T-cell (primary cell): ENCODE data around the gene OR6S1. TPM values are rescaled to one million over a fixed set of nuclear protein-coding genes. Genes with fewer than 3 reads are reported as not detected.
A peak's percentile ranks its signal among the peaks of the same experiment; 100 is the strongest.

Experiments used
- ATAC-seq, 4 experiments: fragments of 200-7000 bp in 3 of 4; fragments of 150-1000 bp in 1 of 4; cut with Tn5 transposase; replicated peaks in 1 of 4; 1 replicate in 3 of 4; 2 replicates in 1 of 4; pipeline ENCODE4 v1.10.0; 2021; ENCODE audit warnings: moderate library complexity in 3 of 4, mild to moderate bottlenecking in 2 of 4, moderate number of reproducible peaks in 1 of 4
- CTCF ChIA-PET, 2 donors: fragments of 300-600 bp; sonication (Branson Sonifier 250); formaldehyde crosslinking; loops; one replicate each; lab custom pipeline; 2022; ENCODE audit warnings: antibody characterized with exemption in 2 of 2; lab: Charles Lee
- POLR2A ChIA-PET, 2 donors: fragments of 300-600 bp; sonication (Branson Sonifier 250); formaldehyde crosslinking; loops; one replicate each; lab custom pipeline; 2022; ENCODE audit warnings: antibody characterized with exemption in 2 of 2; lab: Charles Lee
- DNase-seq, 35 experiments: peaks; one replicate each; pipeline versions ENCODE4 v3.0.0 to v3.0.0-alpha.2; 2013 to 2023
- H3K27ac ChIP-seq: one replicate; pipeline ENCODE4 v1.5.1; 2013; ENCODE audit warnings: low read length
- H3K27me3 ChIP-seq, 2 experiments: replicated peaks in 1 of 2; 1 replicate in 1 of 2; 2 replicates in 1 of 2; pipeline versions ENCODE4 v1.6.1 to v1.7.0; 2013; ENCODE audit warnings: low read length in 1 of 2, mixed read lengths in 1 of 2; ENCODE audit not compliant: control insufficient read depth in 2 of 2, insufficient read depth in 2 of 2; ENCODE audit errors: extremely low read depth in 1 of 2
- H3K36me3 ChIP-seq, 2 donors: 1 replicate in 1 of 2; 2 replicates in 1 of 2; pipeline versions ENCODE4 v1.6.1 to v1.7.0; 2013; ENCODE audit warnings: low read length in 1 of 2; ENCODE audit not compliant: control insufficient read depth in 2 of 2, insufficient read depth in 1 of 2; ENCODE audit errors: extremely low read depth in 1 of 2
- H3K4me1 ChIP-seq, 2 experiments: 1 replicate in 1 of 2; 2 replicates in 1 of 2; pipeline versions ENCODE4 v1.6.1 to v1.7.0; 2013; ENCODE audit warnings: low read length in 2 of 2, mixed read lengths in 1 of 2; ENCODE audit not compliant: insufficient read depth in 2 of 2, control insufficient read depth in 1 of 2; ENCODE audit errors: extremely low read depth in 1 of 2
- H3K4me3 ChIP-seq, 2 donors: 1 replicate in 1 of 2; 2 replicates in 1 of 2; pipeline versions ENCODE4 v1.5.1 to v1.7.0; 2013; ENCODE audit warnings: mild to moderate bottlenecking in 2 of 2, low read length in 1 of 2, moderate library complexity in 1 of 2; ENCODE audit not compliant: control insufficient read depth in 1 of 2; ENCODE audit errors: extremely low read depth in 1 of 2
- H3K9me3 ChIP-seq: 2 replicates; pipeline ENCODE4 v1.7.0; 2013
- H3K27ac Mint-ChIP-seq, 2 donors: one replicate each; pipeline ENCODE4 v1.8.0; 2020 to 2021; ENCODE audit warnings: mild to moderate bottlenecking in 2 of 2, mixed read lengths in 2 of 2
- H3K27me3 Mint-ChIP-seq, 2 donors: one replicate each; pipeline ENCODE4 v1.8.0; 2021 to 2022; ENCODE audit warnings: mixed read lengths in 2 of 2
- H3K36me3 Mint-ChIP-seq: one replicate; pipeline ENCODE4 v1.8.0; 2021; ENCODE audit warnings: mixed read lengths
- H3K4me1 Mint-ChIP-seq, 3 donors: one replicate each; pipeline ENCODE4 v1.8.0; 2020 to 2022; ENCODE audit warnings: mixed read lengths in 3 of 3, mild to moderate bottlenecking in 1 of 3
- H3K4me3 Mint-ChIP-seq, 3 donors: one replicate each; pipeline ENCODE4 v1.8.0; 2020 to 2022; ENCODE audit warnings: mild to moderate bottlenecking in 3 of 3, mixed read lengths in 3 of 3, moderate library complexity in 3 of 3
- H3K9me3 Mint-ChIP-seq, 3 donors: one replicate each; pipeline ENCODE4 v1.8.0; 2020 to 2022; ENCODE audit warnings: mixed read lengths in 3 of 3
- WGBS: methylation state at CpG from one replicate; pipeline ENCODE4 v1.1.5; 2013; ENCODE audit warnings: missing lambda C conversion rate; ENCODE audit not compliant: insufficient coverage; 5-methylcytosine and 5-hydroxymethylcytosine counted together
- total RNA-seq, 35 experiments: library from RNA in 6 of 35; stranded (reverse) in 6 of 35; fragments of 120-200 nt in 1 of 35; gene quantifications; one replicate each; pipeline versions ENCODE4 v1.2.1 to v1.2.4 and lab custom pipeline; 2013 to 2026

OR6S1 gene
- total RNA-seq, 5 donors from 2014 or later (not counting 1 experiment from before 2014, with no cell fraction given): not detected

DNA sequence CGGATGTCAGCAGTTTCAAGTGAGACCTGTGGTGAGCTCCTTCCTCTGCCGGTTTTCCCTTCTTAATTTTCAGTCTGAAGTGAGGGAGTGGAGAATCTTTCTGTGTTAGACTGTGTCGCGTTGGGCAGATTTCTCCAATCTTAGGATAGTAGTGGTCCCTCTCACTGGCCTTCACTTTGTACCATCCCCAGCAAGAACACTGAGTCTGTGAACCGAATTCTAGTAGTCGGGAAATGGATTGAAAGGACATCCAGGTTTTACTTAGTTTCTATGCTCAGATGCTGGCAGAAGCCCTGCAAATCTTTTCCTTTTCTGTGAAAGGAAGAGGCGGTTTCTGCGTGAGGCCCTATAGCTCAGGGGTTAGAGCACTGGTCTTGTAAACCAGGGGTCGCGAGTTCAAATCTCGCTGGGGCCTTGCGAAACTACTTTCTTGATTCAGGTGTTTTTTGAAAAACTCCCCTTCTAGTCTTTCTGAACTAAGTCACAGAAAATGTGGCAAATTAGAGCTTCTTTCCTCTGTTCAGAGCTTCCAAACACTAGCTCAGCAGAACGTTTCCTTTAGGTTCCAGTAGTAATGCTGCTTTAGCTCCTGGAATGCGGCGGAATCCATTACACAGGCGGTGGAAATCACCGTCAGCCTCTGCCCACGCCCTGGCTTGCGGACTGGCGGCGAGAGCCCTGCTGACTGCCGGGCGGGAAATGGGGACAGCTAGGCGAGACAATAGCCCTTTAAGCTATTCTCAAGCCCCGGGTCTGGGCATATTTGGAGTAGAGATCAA, 40.0 kb upstream of the OR6S1 start:
- CTCF ChIA-PET: interaction anchor here (0.8 to 4.7 kb wide), 18 partner anchors 10 to 376 kb away, joined by 3 to 35 read pairs (median 4); partner anchors contain the start of gene TTC5 (in 1 of the 2)
- WGBS: 2% methylated on average over 20 of the region's 25 CpGs
- peaks cover 17 to 46% of the 10 kb centered on the region in 2 experiments for H3K4me1 ChIP-seq

DNA sequence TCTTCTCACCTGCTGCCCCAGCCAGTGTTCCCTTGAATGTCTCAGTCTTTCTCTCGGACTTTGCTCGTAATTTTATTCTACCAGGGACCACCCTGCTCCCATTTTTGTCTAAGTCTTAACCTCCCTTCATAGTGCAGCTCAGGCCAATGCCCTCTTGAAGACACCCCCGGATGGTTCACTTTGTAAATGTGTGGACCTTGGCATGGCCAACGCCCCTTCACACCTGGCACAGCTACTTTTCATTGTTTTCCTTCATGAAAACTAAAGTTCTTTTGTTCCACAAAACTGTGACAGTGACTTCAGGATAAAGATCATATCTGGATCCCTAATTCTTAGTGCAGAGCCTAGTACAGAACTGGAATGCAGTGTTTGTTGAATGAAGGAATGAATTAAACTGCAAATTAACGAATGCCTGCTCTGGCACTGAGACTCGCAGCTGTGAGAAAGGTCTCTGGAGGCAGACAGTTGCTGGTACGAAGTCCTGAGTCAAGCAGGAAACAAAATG, 39.4 kb upstream of the OR6S1 start:
- ATAC-seq (peak in 3 of 4 experiments; percentile 18 to 27 (median 26)), DNase-seq (peak in 10 of 35 experiments; percentile 31 to 50 (median 44))
- CTCF ChIA-PET: interaction anchor here (0.5 to 4.7 kb wide), 16 partner anchors 10 to 417 kb away, joined by 3 to 35 read pairs (median 5); partner anchors contain the start of genes PARP2 (in 1 of the 2), TTC5 (in 1 of the 2) and ZNF219 (in 1 of the 2)
- Histone ChIP-seq H3K27me3 (no peaks in the 10 kb centered on the region), H3K4me1 (peaks cover 17 to 46% of the 10 kb centered on the region in 2 experiments), H3K27ac (peak overlapping the region; percentile 91), H3K36me3 (no peaks in the 10 kb centered on the region), H3K4me3 (peak overlapping the region; percentile 33 to 68), H3K9me3 (no peaks in the 10 kb centered on the region)
- H3K9me3 Mint-ChIP-seq: no peaks in the 10 kb centered on the region
- H3K4me1 Mint-ChIP-seq: peaks cover 5 to 28% (median 7%) of the 10 kb centered on the region in 3 donors
- no peak overlapping the region for H3K27ac Mint-ChIP-seq
- H3K4me3 Mint-ChIP-seq: no peak overlapping the region
- H3K36me3 Mint-ChIP-seq: no peaks in the 10 kb centered on the region
- POLR2A ChIA-PET: interaction anchor here (0.9 to 1.6 kb wide), 4 partner anchors 10 to 347 kb away, joined by 3 to 5 read pairs (median 4); partner anchors contain the start of genes CCNB1IP1 (in 1 of the 2), PARP2 (in 1 of the 2) and PIP4P1 (in 1 of the 2)
- WGBS: 26% methylated on average over 6 of the region's 7 CpGs
- H3K27me3 Mint-ChIP-seq: no peaks in the 10 kb centered on the region

More for the DNA sequence above, 40.0 kb upstream of the OR6S1 start:
- Mint-ChIP-seq H3K4me3 (no peak overlapping the region), H3K27me3 (no peaks in the 10 kb centered on the region), H3K4me1 (peaks cover 5 to 28% (median 7%) of the 10 kb centered on the region in 3 donors), H3K27ac (no peak overlapping the region), H3K36me3 (no peaks in the 10 kb centered on the region), H3K9me3 (no peaks in the 10 kb centered on the region)
- DNase-seq: peak; percentile 73 to 92 (median 84)
- POLR2A ChIA-PET: interaction anchor here (0.6 to 1.6 kb wide), 7 partner anchors 10 to 1888 kb away, joined by 3 to 5 read pairs (median 4); partner anchors contain the start of genes CCNB1IP1 (in 1 of the 2), PARP2 (in 1 of the 2) and PIP4P1 (in 1 of the 2)
- Histone ChIP-seq H3K9me3 (no peaks in the 10 kb centered on the region), H3K36me3 (no peaks in the 10 kb centered on the region), H3K4me3 (peak overlapping the region; percentile 68 to 98), H3K27ac (peak overlapping the region; percentile 91), H3K27me3 (no peaks in the 10 kb centered on the region)
- ATAC-seq: peak; percentile 15 to 29 (median 25)

DNA sequence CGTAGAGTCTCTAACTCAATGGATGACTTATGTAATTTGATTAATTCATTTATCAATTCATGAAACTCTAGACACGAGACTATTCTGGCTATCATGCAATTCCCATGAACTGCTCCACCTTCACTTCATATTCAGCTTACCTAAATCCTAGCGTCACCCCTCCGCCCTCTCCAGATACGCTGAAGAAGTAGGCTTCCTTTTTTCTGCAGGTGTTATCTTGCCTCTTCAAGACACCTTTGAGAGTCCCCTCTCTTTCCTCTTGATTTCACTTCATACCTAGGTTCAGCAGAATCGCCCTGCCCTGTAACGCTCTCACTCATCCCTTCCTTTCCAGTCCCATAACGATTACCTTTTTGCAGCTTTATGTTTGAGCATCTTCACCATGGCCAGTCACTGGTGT, 38.9 kb upstream of the OR6S1 start:
- H3K36me3 Mint-ChIP-seq: no peaks in the 10 kb centered on the region
- no peak overlapping the region for H3K4me3 Mint-ChIP-seq
- ChIA-PET CTCF (interaction anchor here (0.5 to 4.7 kb wide), 9 partner anchors 11 to 418 kb away, joined by 3 to 35 read pairs (median 10); partner anchors contain the start of genes PARP2 (in 1 of the 2) and ZNF219 (in 1 of the 2)), POLR2A (no interaction called here)
- no peaks in the 10 kb centered on the region for H3K27me3 Mint-ChIP-seq
- WGBS: 73% methylated on average over 7 of the region's 8 CpGs
- no peaks in the 10 kb centered on the region for H3K9me3 Mint-ChIP-seq
- H3K4me1 ChIP-seq: peaks cover 17 to 46% of the 10 kb centered on the region in 2 experiments
- DNase-seq (peak in 1 of 35 experiments; percentile 12), ATAC-seq (no peak)
- H3K36me3 ChIP-seq: no peaks in the 10 kb centered on the region
- peaks cover 5 to 28% (median 7%) of the 10 kb centered on the region in 3 donors for H3K4me1 Mint-ChIP-seq
- no peaks in the 10 kb centered on the region for H3K27me3 ChIP-seq
- H3K27ac ChIP-seq: peak overlapping the region; percentile 91
- H3K4me3 ChIP-seq: peak overlapping the region; percentile 33 to 68
- no peak overlapping the region for H3K27ac Mint-ChIP-seq
- H3K9me3 ChIP-seq: no peaks in the 10 kb centered on the region

DNA sequence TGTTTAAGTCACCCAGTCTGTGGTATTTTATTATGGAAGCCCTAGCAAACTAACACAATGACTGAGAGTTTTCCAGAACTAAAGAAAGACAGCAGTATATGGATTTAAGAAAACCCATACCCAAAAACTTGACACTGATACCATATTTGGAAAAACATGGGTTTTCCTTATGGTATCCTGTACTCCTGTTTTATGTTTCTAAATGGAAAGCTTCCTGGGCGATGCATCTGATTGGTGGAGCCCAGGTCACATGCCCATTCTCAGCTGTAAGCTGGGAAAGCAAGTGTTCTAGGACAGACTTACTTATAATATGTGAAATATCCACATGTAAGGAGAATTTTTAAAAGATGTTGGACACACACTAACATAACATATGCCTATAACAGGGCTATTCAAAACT, 38.4 kb upstream of the OR6S1 start:
- Mint-ChIP-seq H3K27ac (peak overlapping the region in 1 of 2 donors; percentile 66), H3K36me3 (no peaks in the 10 kb centered on the region), H3K4me3 (no peak overlapping the region), H3K9me3 (no peaks in the 10 kb centered on the region), H3K4me1 (peaks cover 4 to 23% (median 5%) of the 10 kb centered on the region in 3 donors), H3K27me3 (no peaks in the 10 kb centered on the region)
- H3K36me3 ChIP-seq: no peaks in the 10 kb centered on the region
- H3K9me3 ChIP-seq: no peaks in the 10 kb centered on the region
- no peak overlapping the region for H3K27ac ChIP-seq
- H3K4me1 ChIP-seq: peaks cover 17 to 45% of the 10 kb centered on the region in 2 experiments
- ChIA-PET CTCF (interaction anchor here in 1 of 2 donors (1.2 to 4.3 kb wide), 4 partner anchors 11 to 337 kb away, joined by 3 to 35 read pairs (median 4); partner anchors contain the start of gene PARP2), POLR2A (no interaction called here)
- DNase-seq (peak in 3 of 35 experiments; percentile 13 to 47 (median 16)), ATAC-seq (no peak)
- no peak overlapping the region for H3K4me3 ChIP-seq
- WGBS: no CpG with 5 or more reads among the region's 1 CpG
- no peaks in the 10 kb centered on the region for H3K27me3 ChIP-seq

DNA sequence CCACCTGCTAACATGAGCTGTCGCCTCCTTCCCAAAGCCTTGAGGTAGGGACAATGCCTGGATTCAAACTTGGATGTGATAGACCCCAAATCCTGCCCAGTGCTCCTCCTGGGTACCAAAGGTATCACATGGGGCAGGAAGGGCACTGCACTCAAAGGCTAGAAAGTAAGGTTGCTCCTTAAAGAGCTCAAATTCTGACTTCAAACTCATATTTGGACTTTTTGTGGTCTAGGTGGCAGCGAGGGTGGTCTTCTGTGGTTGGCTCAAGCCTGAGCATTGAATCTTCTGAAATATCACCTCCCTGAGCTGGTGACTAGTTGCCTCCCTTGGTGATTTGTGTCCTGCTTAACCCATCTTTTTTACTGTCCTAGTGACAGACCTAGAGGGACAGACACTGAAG, 34.6 kb upstream of the OR6S1 start:
- DNase-seq: no peak
- Mint-ChIP-seq H3K9me3 (no peaks in the 10 kb centered on the region), H3K36me3 (no peaks in the 10 kb centered on the region), H3K4me3 (no peak overlapping the region), H3K27me3 (no peaks in the 10 kb centered on the region), H3K4me1 (peaks cover 0 to 12% (median 0%) of the 10 kb centered on the region in 3 donors), H3K27ac (no peak overlapping the region)
- no peak overlapping the region for H3K27ac ChIP-seq
- no CpG with 5 or more reads among the region's 2 CpGs for WGBS
- no peak overlapping the region for H3K4me3 ChIP-seq
- no peaks in the 10 kb centered on the region for H3K36me3 ChIP-seq
- ATAC-seq: no peak
- H3K9me3 ChIP-seq: no peaks in the 10 kb centered on the region
- ChIA-PET CTCF (interaction anchor here in 1 of 2 donors (0.6 to 0.8 kb wide), 2 partner anchors 13 to 348 kb away, joined by 3 read pairs; no protein-coding TSS in a partner anchor), POLR2A (no interaction called here)
- peaks cover 14 to 15% of the 10 kb centered on the region in 2 experiments for H3K4me1 ChIP-seq
- peaks cover 0 to 8% of the 10 kb centered on the region in 2 experiments for H3K27me3 ChIP-seq

DNA sequence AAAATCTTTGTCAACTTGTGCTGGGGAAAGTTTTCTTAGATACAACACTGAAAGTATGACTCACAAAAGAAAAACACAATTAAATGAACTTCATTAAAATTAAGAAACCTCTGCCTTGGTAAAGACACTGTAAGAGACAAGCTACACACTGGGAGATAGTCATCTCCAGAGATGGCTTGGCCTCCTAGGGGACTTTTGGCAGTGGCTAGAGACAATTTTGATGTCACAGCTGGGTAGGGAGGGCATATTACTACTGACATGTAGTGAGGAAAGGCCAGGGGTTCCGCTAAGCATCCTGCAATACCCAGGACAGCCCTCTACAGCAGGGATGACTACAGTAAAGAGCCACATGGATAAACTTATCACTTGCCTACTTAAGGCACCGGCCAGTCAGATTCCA, 34.2 kb upstream of the OR6S1 start:
- no peaks in the 10 kb centered on the region for H3K27me3 Mint-ChIP-seq
- no peak overlapping the region for H3K4me3 ChIP-seq
- no peak overlapping the region for H3K4me3 Mint-ChIP-seq
- H3K36me3 Mint-ChIP-seq: no peaks in the 10 kb centered on the region
- ChIA-PET CTCF (interaction anchor here in 1 of 2 donors (0.8 kb wide), 1 partner anchor 348 kb away, joined by 3 read pairs; no protein-coding TSS in a partner anchor), POLR2A (no interaction called here)
- no peaks in the 10 kb centered on the region for H3K9me3 ChIP-seq
- H3K4me1 Mint-ChIP-seq: peaks cover 0 to 8% (median 0%) of the 10 kb centered on the region in 3 donors
- ATAC-seq: no peak
- H3K27me3 ChIP-seq: peaks cover 0 to 8% of the 10 kb centered on the region in 2 experiments
- H3K9me3 Mint-ChIP-seq: no peaks in the 10 kb centered on the region
- no peak overlapping the region for H3K27ac ChIP-seq
- DNase-seq: no peak
- H3K4me1 ChIP-seq: peaks cover 10 to 11% of the 10 kb centered on the region in 2 experiments
- no peak overlapping the region for H3K27ac Mint-ChIP-seq
- no peaks in the 10 kb centered on the region for H3K36me3 ChIP-seq
- 100% methylated on average over 1 of the region's 2 CpGs for WGBS
